ENCODE data around the gene THSD4. TPM values are rescaled to one million over a fixed set of nuclear protein-coding genes. Genes with fewer than 3 reads are reported as not detected.
A peak's percentile ranks its signal among the peaks of the same experiment; 100 is the strongest.

THSD4 gene
- total RNA-seq, 4 donors from 2014 or later, result 16.6 to 25.3 (median 24.1) TPM

DNA sequence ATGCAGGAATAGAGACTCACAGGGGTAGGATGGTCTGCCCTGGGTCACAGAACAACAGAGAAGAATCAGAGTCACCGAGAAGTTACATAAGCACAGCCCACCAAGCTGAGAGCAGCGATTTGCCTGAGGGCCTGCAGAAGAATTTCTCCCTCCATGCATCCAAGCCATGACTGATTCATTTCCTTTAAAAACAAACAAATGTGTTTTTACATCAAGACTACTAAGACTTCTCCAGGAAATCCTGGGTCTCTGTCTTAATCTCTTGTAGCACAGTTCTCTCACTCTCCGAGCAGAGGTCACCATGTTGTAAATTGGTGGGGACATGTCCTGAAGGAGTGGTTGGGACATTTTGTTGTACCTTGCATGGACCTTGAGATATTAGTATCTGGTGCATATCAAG lies 159.8 kb downstream of the THSD4 start:
- no peak overlapping the region for H3K27ac ChIP-seq
- no peak for DNase-seq (ENCODE audit: low spot score in 2 of 2)
- WGBS, result 51% methylated on average over 3 of the region's 3 CpGs
- H3K36me3 ChIP-seq, result no peaks in the 10 kb centered on the region
- no peak for TF ChIP-seq EP300 (IDR thresholded peaks at IDR 0.05)
- no peak for TF ChIP-seq POLR2AphosphoS5 (IDR thresholded peaks at IDR 0.05)
- TF ChIP-seq POLR2A (IDR thresholded peaks at IDR 0.05), result no peak
- TF ChIP-seq, protein P1, sequence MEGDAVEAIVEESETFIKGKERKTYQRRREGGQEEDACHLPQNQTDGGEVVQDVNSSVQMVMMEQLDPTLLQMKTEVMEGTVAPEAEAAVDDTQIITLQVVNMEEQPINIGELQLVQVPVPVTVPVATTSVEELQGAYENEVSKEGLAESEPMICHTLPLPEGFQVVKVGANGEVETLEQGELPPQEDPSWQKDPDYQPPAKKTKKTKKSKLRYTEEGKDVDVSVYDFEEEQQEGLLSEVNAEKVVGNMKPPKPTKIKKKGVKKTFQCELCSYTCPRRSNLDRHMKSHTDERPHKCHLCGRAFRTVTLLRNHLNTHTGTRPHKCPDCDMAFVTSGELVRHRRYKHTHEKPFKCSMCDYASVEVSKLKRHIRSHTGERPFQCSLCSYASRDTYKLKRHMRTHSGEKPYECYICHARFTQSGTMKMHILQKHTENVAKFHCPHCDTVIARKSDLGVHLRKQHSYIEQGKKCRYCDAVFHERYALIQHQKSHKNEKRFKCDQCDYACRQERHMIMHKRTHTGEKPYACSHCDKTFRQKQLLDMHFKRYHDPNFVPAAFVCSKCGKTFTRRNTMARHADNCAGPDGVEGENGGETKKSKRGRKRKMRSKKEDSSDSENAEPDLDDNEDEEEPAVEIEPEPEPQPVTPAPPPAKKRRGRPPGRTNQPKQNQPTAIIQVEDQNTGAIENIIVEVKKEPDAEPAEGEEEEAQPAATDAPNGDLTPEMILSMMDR (IDR thresholded peaks at IDR 0.05), result no peak
- H3K9me3 ChIP-seq, result no peaks in the 10 kb centered on the region
- peaks cover 21% of the 10 kb centered on the region for H3K4me1 ChIP-seq
- H3K27me3 ChIP-seq, result no peaks in the 10 kb centered on the region
- no peak overlapping the region for H3K4me3 ChIP-seq

DNA sequence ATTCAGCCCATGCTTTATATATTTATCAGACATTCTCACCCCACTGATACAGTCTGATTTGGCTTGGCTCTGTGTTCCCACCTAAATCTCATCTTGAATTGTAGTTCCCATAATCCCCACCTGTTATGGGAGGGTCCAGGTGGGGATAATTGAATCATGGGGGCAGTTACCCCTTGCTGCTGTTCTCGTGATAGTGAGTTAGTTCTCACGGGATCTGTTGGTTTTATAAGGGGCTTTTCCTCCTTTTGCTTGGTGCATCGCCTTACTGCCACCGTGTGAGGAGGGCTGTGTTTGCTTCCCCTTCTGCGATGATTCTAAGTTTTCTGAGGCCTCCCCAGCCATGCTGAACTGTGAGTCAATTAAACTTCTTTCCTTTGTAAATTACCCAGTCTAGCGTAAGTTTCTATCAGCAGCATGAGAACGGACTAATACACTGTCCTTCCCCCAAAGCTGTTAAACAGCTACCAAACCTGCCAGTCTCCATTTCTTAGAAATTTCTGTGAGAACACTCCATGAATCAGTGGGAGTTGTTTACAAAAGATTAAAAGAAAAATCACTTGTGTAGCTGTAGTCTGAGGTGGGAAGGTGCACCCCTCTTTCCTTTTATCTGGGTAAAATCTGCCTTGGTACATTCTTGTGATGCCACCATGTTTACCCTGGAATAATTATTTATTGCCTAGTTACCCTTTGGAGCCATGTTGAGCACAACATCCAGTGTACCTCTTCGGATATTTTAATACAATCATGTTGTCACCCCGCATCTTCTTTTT lies 160.5 kb downstream of the THSD4 start:
- H3K4me3 ChIP-seq, result no peak overlapping the region
- H3K27ac ChIP-seq, result no peak overlapping the region
- DNase-seq (ENCODE audit: low spot score in 2 of 2), result no peak
- no peaks in the 10 kb centered on the region for H3K9me3 ChIP-seq
- no peaks in the 10 kb centered on the region for H3K27me3 ChIP-seq
- WGBS, result 89% methylated on average over 9 of the region's 9 CpGs
- no peaks in the 10 kb centered on the region for H3K36me3 ChIP-seq
- peaks cover 27% of the 10 kb centered on the region for H3K4me1 ChIP-seq
- TF ChIP-seq, protein P1 (IDR thresholded peaks at IDR 0.05), result no peak
- TF ChIP-seq EP300 (IDR thresholded peaks at IDR 0.05) (no peak), POLR2A (IDR thresholded peaks at IDR 0.05) (no peak)

DNA sequence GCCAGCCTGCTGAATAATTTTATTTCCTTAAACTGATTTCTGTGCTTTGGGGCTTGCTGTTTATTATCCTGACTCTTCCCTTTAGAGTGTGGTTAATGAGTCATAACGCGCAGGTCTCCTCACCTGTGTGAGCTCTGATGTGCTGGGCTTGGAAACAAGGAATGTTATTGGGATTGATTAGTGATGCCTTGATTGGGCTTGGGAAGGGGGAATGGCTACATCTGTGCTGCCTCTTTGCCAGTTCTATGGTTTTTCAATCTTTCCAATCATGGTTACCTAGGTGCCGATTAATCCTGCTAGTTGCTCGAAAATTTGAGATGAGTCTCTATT lies 161.0 kb downstream of the THSD4 start:
- WGBS, result 90% methylated on average over 4 of the region's 4 CpGs
- Histone ChIP-seq H3K4me1 (peaks cover 28% of the 10 kb centered on the region), H3K9me3 (no peaks in the 10 kb centered on the region), H3K27me3 (no peaks in the 10 kb centered on the region), H3K4me3 (no peak overlapping the region), H3K27ac (no peak overlapping the region), H3K36me3 (no peaks in the 10 kb centered on the region)
- no peak for DNase-seq (ENCODE audit: low spot score in 2 of 2)
- TF ChIP-seq EP300 (IDR thresholded peaks at IDR 0.05) (no peak), POLR2AphosphoS5 (IDR thresholded peaks at IDR 0.05) (no peak), POLR2A (IDR thresholded peaks at IDR 0.05) (no peak)
- TF ChIP-seq, protein P1 (IDR thresholded peaks at IDR 0.05), result no peak

DNA sequence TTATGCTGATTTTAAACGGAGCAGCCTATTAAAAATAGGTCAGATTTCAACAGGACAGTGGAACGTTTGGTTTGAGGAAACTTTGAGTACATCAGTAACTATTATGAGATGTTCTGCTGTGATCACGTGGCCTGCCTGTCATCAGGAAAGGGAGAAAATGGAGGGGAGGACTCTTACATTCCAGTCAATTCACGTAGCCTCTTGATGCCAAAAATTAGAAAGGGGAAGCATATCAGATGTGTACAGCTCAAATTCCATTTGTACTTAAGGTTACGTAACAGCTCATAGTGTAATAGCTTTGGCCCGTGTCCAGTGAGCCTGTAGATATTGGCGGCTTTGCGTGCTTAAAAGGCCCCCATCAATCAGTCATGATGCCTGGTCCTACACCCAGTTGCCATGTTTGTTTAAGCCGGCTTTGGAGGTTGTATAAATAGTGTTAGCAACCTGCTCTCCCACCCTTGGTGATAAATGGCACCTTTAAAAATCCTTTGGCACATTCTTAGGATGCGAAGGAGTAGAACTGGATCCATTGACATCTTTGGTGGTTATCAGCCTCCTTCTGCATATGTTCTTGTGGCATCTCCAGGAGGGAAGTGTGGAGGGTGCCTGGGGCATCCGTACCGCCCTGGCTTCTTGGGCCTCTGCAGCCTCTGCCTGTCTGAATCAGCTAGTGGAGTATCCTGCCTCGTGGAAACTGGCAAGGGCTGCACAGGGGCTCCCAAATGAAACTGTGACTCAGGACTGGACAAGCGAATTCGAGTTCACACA lies 163.9 kb downstream of the THSD4 start:
- Histone ChIP-seq H3K4me1 (peaks cover 28% of the 10 kb centered on the region), H3K27me3 (no peaks in the 10 kb centered on the region), H3K36me3 (no peaks in the 10 kb centered on the region), H3K9me3 (no peaks in the 10 kb centered on the region), H3K27ac (peak overlapping the region; percentile 57), H3K4me3 (no peak overlapping the region)
- peak in 1 of 2 donors; percentile 81 for DNase-seq (ENCODE audit: low spot score in 2 of 2)
- 19% methylated on average over 15 of the region's 15 CpGs for WGBS
- TF ChIP-seq POLR2AphosphoS5 (IDR thresholded peaks at IDR 0.05) (peak in 1 of 3 donors; percentile 33), EP300 (IDR thresholded peaks at IDR 0.05) (no peak)

DNA sequence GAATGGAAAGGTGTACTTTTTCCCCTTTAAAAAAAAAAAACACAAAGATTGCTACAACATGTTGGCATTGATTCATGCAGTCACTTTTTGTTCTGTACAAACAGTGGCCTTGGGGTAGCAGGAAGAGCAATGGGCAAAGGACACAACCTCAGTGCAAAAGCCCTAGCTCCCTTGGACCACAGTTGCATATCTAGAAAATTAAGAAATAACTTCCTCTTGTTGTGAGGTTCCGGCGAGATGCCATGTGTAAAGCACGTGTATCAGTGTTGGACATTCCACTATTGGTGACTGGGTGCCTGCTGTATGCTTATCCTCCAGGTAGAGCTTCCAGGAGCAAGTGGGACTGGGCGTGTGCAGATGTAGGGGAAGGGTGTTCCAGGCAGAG lies 164.5 kb downstream of the THSD4 start:
- H3K9me3 ChIP-seq, result no peaks in the 10 kb centered on the region
- DNase-seq (ENCODE audit: low spot score in 2 of 2), result no peak
- H3K36me3 ChIP-seq, result no peaks in the 10 kb centered on the region
- no peaks in the 10 kb centered on the region for H3K27me3 ChIP-seq
- no peak overlapping the region for H3K4me3 ChIP-seq
- 75% methylated on average over 4 of the region's 4 CpGs for WGBS
- H3K27ac ChIP-seq, result peak overlapping the region; percentile 57
- TF ChIP-seq, protein P1 (IDR thresholded peaks at IDR 0.05), result no peak
- TF ChIP-seq EP300 (IDR thresholded peaks at IDR 0.05) (no peak), POLR2AphosphoS5 (IDR thresholded peaks at IDR 0.05) (no peak), POLR2A (IDR thresholded peaks at IDR 0.05) (no peak)
- peaks cover 28% of the 10 kb centered on the region for H3K4me1 ChIP-seq

Data from suprapubic skin (tissue), 4 donors.